ENCODE results near the gene ITIH6. TPM values are rescaled to one million over a fixed set of nuclear protein-coding genes. Genes with fewer than 3 reads are reported as not detected.

The ITIH6 gene
- total RNA-seq, 1 donor from 2014 or later, result not detected

Other genes starting within 250 kb of the ITIH6 start
- 243 and 303 TPM in 2 replicates for gene MAGED2, start 9.5 kb upstream of the ITIH6 start, total RNA-seq (ENCODE audit: low replicate concordance)
- 39.6 and 142 TPM in 2 replicates for gene TRO, start 122.6 kb upstream of the ITIH6 start, total RNA-seq (ENCODE audit: low replicate concordance)
- gene PFKFB1, start 195.9 kb upstream of the ITIH6 start, total RNA-seq (ENCODE audit: low replicate concordance), result 0.51 and 0.86 TPM in 2 replicates
- gene APEX2, start 202.1 kb upstream of the ITIH6 start, total RNA-seq (ENCODE audit: low replicate concordance), result 17.1 and 24.3 TPM in 2 replicates
- not detected in 2 replicates for gene ALAS2, start 232.7 kb upstream of the ITIH6 start, total RNA-seq (ENCODE audit: low replicate concordance)

All from type B pancreatic cell (in vitro differentiated cells).